Smooth muscle cell of the brain vasculature (primary cell): ENCODE data around the gene GLI2.

Source experiments
- DNase-seq: peaks from one replicate; pipeline ENCODE4 v3.0.0-alpha.2; 2012; ENCODE audit warnings: low read depth, low spot score

Gene GLI2

DNA sequence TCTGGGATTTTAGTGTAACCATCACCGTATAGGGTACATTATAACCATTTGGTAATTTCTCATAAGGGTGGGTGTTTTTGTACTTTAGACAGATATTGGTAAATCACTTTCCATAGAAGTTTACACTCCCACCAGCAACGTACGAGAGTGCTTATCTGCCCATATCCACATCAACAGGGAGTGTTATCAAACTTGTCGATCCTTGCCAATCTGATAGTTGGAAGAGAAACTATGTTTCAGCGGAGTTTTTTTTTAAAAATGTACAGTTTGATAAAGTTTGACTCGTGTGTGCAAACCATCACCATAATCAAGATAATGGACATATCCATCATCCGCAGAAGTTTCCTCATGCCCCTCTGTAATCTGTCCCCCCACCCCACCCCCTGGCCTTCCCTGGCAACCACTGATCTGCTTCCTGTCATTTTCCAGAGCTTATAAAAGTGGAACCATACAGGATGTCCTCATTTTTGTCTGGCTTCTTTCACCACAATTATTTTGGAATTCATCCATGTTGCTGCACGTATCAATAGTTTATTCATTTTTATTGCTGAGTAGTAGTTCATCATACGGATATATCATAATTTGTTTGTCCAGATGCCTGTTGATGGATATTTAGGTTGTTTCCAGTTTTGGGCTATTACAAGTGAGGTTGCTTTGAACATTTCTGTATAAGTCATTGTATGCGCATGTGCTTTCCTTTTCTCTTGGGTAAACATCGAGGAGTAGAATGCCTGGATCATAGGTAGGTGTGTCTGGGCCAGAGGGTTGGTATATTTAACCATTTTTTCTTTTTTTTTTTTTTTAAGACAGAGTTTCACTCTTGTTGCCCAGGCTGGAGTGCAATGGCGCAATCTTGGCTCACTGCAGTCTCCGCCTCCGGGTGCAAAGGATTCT is 18.6 kb downstream of the GLI2 start:
- DNase-seq, result no peak

DNA sequence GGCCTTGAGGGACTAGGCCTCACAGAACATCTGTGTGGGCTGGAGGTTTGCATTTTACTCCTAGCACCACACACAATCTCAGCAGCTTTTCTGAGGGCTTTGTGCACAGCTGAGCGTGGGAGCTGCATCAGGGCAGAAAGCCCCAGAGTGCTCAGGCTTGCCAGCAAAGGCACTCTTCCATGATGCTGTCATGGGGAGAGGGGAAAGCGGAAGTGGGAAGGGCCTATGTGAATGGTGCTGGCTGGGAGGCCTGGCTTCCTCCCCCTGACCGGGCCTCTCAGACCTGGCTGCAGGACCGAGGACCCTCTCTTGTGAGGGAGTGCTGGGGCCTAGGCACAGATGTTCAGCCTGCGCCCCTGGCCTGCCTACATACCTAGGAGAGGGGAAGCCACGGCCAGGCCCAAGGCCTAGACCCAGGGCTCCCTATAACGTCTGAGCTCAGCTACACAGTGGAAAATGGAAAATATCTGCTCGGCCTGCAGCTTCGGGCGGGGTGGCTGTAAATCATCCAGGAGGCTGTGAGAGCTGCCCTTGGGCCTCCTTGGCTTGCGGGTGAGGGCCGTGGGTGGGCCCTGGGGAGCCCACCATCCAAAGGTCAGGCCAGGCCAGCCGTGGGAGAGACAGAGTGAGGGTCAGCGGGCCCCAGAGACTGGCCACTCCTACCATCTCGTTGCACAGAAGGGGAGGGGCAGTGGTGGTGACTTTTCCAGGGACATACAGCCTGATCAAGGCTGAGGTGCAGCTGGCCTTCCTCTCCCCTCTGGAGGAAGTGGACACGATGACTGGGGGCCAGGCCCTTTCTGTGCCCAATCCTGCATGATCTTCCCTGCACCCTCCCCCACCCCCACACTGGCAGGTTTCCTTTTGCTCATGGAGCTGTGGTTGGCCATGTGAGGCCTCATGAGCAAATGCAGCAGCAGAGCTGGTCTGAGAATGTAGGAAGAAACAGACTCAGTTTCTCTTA is 22.8 kb downstream of the GLI2 start:
- DNase-seq, result no peak

- DNase-seq, result no peak
Measured at GRCh38 chr2:120759543-120760331, 24.1 kb downstream of the GLI2 start.

GRCh38 chr2:120760446-120761135 is 24.9 kb downstream of the GLI2 start:
- DNase-seq, result no peak

- DNase-seq, result no peak
Measured at GRCh38 chr2:120761164-120761861, 25.6 kb downstream of the GLI2 start.

GRCh38 chr2:120761911-120762310 is 26.2 kb downstream of the GLI2 start:
- DNase-seq, result no peak

GRCh38 chr2:120762341-120763061 is 26.8 kb downstream of the GLI2 start:
- no peak for DNase-seq

DNA sequence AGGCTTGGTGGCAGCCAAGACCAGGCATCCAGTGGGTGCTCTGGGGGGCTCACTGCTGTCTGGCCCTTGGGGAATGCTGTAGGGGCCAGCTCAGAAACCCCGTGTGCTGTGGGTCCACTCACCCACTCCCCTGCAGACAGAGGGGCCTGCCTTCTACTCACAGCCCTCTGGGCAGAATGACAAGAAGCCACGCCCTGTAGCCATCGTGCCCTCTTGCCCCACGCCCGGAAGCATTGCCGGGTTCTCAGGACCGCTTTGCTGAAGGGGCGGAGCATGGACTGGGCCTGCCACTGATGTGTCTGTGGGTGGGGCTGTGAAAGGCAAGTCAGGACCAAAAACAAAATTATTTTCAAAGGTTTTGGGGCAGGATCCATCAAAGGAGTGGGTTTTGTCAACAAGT is 27.8 kb downstream of the GLI2 start:
- DNase-seq, result no peak

DNA sequence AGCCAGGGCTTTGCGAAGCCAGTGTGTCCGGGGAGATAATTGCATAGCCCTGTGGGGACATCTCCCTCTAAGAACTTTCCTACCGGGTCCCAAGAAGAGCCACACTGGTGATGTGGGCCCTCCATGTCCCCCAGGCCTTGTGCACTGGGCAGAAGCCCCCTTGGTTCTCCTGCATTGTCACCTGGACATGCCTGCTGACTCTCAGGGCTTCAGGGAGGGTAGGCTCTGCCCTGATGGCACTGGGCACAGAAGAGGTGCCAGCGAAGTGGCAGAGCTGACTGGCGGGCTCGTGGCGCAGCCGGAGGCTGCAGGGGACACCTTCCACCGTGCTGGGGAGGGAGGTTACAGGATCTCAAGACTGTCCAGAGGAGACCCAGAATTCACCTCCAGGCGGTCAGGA is 28.3 kb downstream of the GLI2 start:
- no peak for DNase-seq

GRCh38 chr2:120764492-120764891 is 28.8 kb downstream of the GLI2 start:
- no peak for DNase-seq

DNA sequence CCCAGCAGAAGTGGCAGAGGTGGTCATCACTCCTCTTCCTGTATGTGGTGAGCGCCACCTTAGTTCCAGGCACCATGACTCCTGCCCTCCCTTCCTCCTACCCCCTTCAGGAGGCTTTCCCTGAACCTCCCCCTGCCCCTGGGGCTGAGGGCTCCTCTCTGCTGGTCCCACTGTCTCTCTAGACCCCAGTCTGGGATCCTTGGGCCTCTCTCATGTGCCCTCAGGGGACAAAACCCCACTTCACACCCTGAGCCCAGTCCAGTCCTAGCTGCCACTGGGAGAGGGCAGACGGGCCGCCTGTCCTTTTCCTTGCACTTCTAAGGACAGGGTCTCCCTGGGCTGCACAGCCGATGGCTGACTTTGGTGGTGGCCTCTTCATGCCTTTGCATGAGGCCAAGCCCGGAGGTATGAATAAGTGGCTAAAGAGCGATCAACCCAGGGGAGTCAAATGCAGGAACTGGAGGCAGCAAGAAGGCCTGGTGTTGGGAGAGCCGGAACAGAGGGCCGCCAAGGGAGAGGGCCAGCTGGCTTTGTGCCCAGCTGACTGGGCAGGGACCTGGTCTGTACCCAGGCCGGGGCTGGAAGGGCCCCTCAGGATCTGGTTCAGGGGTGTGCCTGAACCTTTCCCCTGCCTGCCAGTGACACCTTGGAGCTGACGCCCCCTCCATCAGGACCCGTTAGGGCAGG is 29.5 kb downstream of the GLI2 start:
- DNase-seq, result no peak

DNA sequence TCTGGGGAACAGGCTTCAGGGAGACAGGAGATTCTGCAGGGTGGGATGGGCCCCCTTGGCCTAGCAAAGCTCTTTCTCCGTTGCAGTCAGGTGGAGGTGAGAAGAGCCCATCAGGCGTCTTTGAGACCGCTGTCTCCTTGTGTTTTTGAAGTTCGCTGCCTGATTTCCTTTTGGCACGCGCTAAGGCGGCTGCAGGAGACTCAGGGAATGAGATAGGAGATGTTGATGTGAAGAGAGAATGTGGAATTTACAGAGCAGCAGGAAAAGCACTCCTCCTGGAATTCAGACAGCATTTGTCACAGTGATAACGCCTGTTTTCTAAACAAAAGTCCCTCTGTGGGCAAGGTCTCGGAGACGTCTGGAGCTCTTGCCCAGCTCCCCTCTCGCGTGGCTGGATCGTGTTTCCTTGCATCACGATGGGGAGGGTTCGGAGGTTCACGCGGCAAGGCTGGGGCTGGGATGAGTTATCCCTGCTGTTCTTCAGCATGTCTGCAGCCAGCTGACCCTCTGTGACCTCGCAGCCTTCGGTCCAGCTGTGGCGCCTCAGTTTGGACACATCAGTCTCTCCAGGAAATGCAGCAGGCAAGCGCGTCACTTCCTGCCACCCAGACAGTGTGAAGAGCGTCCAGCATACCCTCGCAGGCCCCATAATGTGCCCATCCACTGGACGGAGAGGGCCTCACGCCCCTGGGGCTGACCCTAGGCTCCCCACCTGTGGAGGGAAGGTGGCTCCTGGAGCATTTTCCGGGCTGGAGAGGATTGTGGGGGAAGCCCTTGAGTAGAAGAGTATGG is 30.2 kb downstream of the GLI2 start:
- DNase-seq, result peak; percentile 67

DNA sequence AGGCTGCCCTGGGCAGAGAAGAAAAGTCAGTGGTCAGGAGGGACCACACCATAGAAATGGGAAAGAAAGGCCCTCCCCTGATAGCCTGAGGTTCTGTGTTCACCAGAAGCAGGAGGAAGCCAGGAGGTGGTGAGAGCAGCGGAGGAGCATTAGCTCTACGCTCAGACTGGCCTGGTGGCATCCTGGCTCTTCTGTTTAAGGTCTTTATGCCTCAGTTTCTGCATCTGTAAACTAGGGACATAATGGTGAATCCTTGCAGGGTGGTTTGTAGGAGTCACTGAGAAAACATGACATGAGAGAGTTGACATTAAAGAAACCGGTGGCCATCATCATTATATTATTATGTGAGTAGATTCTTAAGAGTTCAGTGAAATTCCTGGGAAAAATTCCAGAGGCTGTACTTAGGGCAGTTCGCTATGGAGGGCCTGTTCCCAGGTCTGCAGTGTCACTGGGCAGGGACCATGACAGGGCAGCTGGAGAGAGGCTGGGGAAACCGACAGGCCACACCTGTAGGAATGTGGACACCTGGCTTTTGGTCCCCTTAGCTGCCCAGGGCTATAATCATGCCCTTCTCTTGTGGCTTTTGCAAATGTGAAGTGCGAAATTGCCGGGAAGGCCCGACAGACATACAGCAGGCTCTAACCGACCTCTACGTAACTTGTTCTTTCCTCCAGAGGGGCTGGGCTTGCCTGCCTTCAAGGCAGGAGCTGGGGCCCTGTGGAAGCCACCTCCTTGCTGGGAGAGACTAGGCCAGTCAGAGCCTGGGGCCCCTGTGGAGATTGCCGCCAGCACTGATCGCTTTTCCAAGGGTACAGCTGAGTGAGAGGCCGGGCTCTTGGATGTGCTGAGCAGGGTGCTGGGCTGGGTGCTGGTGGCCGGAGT is 31.0 kb downstream of the GLI2 start:
- DNase-seq, result no peak

DNA sequence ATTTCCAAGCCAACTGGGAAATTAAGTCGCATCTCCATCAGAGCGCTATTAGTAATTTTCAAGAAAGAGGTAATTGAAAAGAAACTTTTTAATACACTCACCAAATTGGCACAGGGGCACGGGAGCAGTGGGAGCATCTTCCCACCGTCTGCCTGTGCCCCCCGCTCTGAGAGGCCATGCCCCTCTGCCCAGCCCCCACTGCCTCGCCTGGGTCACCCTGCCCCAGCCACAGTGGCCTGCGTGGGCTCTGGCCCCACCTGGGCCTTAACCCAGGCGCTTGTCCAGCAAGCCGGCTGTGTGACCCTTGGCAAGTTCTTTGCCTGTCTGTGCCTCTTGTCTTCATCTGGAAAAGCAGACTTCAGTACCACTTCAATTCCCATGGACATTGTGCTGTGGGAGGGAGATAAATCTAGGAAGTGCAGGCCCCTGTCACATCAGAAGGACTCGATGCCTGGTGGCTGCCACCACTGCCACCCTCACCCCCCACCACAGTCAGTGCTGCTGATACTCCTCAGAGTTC is 31.9 kb downstream of the GLI2 start:
- DNase-seq, result no peak

DNA sequence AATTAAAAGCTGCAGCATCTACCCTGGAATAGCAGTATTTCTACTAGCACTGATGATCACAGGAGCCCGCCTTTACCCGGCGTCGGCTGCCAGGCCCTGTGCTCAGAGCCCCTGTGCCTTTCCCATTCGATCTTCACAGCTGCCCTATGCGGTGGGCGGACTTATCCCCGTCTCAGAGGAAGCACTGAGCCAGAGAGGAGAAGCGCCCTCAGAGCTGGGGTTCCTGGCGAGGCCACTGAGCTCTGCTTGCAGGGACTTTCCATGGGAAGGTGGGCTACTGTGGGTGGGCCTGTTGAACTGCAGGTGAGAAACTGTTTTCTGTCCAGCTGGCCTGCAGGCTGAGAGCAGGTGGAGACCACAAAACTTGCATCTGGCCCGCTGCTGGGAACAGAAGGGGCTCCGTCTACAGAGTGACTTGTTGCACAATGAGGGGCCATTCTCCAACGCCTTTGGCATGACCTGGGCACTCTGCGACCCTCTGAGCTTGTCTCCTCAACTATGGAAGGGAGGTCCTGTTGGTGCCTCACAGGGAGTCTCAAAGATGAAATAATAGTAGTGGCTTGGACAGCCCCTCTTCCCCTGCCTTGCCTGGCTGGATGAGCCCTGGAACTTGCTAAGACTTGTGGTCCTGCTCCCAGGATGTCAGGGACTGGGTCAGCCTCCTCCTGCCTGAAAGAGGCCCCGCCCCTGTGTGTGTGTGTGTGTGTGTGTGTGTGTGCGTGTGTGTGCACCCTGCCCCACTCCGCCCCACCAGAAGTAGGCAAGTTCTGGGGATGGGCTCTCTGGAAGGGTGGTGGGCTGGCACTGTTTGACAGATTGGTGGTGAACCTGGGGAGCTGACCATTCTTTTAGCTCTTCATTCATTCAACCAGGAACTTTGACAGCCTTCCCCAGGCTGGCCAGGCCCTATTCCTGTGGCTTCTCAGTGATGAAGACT is 32.7 kb downstream of the GLI2 start:
- no peak for DNase-seq
